Ureter (tissue), 1 donor: Measurements from ENCODE around the gene IFRD1. TPM values are rescaled to one million over a fixed set of nuclear protein-coding genes. Genes with fewer than 3 reads are reported as not detected.

Experiments
- DNase-seq: peaks from one replicate; pipeline ENCODE4 v3.0.0-alpha.2; 2020; ENCODE audit warnings: low spot score
- total RNA-seq: library from RNA; stranded (reverse); gene quantifications from one replicate; pipeline ENCODE4 v1.2.4, GENCODE V29; 2023
- donor health status: DM: yes; HTN: yes; CAD: no.

The IFRD1 gene, protein sequence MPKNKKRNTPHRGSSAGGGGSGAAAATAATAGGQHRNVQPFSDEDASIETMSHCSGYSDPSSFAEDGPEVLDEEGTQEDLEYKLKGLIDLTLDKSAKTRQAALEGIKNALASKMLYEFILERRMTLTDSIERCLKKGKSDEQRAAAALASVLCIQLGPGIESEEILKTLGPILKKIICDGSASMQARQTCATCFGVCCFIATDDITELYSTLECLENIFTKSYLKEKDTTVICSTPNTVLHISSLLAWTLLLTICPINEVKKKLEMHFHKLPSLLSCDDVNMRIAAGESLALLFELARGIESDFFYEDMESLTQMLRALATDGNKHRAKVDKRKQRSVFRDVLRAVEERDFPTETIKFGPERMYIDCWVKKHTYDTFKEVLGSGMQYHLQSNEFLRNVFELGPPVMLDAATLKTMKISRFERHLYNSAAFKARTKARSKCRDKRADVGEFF
- total RNA-seq: 41.4 TPM

DNA sequence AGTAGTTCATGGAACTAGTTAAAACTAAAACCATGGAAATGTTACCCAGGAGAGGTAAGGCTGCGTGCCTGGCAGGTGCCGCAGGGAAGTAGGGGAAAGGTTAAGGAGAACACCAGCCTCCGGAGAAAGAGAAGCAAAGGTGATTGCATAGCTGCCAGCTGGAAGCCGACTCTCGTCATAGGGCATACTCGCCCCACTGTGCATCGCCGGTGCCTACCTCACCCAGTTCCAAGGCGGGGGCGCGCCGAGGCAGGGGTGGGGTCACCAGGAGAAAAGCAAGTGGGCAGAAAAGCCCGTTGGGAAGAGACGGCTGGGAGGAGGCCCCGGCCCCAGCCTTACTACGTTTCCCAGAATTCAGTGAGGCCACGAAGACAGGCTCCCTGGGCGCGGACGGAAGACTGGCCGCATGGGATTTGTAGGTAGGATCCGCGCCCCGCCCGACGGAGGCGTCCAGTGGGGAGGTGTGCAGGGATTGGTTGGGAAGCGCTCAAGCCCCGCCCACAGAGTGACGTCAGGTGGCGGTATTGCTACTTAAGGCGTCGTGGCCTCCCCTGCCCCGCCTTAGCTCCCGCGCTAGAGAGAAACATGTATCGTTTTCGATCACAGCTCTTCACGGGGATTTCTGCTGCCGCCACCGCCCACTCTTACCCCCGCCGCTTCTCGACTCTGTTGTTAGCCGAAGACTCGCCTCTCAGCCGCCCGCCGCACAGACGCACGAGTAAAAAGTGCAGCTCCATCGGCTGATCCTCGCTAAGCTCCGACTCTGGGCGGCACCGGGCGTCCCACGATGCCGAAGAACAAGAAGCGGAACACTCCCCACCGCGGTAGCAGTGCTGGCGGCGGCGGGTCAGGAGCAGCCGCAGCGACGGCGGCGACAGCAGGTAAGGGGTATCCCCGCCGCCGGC, at the start of gene IFRD1:
TSS of gene IFRD1 (plus strand) at position 559 of the 905 bp plus-strand sequence. CDS start at position 788, 229 bp downstream.
- DNase-seq: peak; percentile 100

DNA sequence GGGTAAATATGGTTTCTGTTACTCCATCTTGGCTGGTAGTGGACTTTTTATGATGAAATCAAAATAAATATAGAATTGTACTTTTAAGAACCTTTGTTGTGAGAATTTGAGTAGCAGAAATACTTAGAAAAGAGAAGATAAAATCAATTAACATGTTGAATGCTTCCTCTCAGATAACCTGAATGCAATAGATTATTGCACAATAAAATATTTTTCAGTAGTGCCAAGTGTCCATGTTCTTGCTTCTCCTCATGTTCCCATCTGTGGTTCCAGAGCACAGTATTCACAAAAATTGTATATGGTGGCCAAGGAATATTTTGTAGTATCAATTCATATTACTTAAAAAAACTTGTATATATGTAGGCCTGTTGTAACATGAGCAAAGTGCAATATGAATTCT, 45.9 kb upstream of the IFRD1 start:
- no peak for DNase-seq

DNA sequence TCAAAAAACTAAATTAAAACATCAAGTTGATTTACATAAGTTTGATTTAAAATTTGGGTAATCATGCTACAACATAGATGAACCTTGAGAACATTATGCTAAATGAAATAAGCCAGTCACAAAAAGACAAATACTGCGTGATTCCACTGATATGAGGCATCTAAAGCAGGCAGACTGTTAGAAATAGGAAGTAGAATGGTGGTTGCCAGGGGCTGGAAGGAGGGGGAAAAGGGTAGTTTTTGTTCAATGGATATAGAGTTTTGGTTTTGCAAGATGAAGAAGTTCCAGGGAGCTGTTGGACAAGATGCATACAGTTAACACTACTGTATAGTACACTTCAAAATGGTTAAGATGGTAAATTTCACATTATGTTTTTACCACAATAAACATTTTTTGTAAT, 45.0 kb upstream of the IFRD1 start:
- no peak for DNase-seq

DNA sequence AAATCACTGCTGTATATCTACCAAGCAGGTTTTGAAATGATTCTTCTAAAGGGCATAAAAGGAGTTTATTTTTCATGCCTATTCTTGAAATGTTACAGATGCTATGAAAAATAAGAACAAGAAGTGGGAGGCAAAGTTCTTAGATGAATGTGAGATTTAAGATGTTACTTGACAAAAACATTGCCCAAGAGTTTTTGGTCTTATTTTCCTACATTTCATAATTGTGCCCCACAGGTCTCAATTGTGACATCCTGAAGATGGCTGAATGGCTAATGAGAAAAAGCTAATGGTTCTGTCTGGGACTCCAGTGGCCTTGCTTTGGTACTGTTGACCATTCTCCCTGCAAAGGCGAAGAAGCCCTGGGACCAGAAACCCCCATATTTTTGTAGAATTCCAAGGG, 43.0 kb upstream of the IFRD1 start:
- DNase-seq: no peak

DNA sequence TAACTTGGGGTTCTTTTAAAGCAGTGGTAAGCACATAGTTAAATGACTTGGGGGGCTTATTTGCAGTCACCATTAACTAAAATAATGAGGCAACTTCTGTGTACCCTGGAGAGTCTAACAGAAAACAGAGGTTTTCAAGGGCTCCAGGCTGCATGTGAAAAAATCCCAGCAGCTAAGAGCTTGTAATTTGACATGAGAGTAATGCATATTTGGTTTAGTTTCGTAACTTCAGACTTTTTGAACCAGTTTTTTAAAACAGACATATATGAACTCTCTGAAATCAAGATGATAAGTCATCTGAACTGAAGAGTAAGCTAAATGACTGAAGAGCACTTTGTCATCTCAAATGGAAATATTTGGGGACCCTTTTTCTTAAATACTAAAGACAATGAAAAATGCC, 40.2 kb upstream of the IFRD1 start:
- no peak for DNase-seq

DNA sequence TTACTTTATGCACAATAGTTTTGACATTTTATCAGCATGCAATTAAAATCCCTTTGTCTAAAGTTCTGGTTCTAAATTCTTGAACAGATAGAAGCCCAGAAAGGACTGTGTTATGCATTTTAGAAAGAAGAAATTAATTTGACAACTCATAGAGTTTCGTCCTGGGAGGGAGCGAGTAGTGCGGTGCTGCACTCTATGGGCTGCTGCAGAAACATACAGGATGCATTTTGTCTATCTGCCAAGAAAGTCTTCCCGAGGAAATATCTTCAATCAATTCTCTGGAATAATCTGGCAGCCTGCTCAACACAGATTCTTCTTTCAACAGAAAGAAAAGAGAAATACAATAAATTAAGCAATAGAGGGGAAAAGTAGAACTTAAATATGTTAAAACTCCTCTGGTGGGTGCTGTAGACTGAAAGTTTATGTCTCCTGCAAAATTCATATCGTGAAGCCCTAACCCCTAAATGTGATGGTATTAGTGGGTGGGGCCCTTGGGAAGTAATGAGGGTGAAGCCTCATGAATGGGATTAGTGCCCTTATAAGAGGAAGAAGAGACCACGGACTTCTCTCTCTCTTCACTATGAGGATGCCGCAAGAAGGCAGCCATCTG, 39.0 kb upstream of the IFRD1 start:
- DNase-seq: no peak

DNA sequence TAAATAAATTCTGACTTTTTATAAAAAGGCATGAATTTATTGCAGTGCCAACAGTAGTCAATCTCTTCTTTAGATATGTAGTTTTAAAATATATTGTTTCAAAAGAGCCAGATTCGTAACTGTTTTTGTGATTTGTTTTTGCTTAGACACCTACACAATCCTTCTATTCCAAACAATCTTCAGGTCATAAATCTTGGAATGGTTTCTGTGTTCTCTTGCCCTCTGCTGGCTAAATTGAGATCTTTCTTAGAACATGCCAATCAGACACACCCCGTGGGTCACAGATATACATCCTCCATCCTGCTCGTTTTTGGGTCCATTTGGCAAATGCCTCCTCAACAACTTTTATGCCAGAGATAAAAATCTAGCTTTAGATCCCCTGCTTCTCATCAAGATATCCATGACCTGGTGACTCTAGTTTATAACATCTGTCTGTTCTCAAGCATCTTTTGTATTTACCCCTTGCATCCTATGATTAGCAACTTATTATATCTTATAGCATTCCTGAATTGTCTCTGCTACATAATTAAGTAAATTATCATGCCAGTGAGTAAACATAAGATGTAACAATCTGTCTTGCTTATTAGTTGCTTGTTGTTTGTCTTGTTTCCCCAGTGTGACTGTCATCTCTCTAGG, 35.3 kb upstream of the IFRD1 start:
- no peak for DNase-seq

DNA sequence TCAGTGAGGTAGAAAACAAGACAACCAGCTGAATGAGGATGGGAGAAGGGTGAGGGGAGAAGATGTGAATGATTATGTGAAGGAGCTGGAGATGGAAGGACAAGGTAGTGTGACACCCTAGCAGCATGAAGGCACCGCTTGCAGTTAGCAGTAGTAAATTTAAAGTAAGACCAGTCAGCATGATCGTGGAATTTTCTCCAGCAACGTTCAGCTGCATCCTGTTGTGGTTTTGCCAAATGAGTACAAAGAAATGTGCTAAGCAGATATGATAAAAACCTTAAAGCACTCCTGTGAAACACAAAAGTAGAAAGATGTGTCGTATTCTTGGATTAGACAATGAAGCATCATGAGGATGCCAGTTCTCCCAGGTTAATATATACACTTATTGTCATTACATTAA, 34.1 kb upstream of the IFRD1 start:
- no peak for DNase-seq

DNA sequence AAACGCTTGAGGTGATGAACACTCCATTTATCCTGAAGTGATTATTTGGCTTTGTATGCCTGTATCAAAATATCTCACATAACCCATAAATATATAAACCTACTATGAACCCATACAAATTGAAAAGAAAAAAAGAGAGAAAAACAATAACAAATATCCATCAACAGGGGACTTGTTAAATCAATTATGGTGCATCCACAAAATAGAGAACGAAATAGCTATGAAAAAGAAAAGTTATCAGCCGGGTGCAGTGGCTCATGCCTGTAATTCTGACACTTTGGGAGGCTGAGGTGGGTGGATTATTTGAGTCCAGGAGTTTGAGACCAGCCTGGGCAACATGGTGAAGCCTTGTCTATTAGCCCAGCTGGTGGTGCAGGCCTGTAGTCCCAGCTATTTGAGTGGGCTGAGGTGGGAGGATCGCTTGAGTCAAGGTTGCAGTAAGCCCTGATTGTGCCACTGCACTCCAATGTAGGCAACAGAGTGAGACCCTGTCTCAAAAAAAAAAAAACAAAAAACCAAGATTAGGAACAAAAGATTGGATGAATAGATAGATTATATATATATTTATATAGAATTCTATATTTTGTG, 30.6 kb upstream of the IFRD1 start:
- no peak for DNase-seq

DNA sequence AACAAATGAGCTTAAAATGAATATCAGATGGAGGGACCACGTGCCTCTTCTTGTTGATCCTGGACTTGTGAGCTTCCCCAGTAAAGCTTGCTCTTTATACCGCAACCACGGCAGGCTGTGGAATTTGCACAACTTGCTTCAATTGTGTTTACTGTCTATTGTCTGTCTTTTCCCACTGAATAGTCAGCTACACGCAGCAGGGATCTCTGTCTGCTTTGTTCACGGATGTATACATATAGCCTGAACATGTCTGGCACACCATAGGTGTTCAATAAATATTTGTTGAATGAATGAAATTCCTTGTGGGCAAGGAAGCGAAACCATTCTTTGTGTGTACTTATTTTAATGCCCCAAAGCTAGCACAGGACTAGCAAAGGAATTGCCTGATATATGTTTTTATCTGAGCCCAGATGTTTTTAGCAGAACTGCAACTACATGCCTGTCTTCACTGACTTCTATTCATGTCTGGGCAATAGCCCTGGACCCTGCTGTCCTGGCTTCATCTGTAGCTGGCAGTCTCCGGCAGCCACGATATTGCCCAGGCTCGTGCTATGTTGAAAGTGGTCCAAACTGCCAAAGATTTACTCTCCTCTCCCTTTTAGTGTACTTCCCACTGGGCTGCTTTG, 29.9 kb upstream of the IFRD1 start:
- DNase-seq: no peak

DNA sequence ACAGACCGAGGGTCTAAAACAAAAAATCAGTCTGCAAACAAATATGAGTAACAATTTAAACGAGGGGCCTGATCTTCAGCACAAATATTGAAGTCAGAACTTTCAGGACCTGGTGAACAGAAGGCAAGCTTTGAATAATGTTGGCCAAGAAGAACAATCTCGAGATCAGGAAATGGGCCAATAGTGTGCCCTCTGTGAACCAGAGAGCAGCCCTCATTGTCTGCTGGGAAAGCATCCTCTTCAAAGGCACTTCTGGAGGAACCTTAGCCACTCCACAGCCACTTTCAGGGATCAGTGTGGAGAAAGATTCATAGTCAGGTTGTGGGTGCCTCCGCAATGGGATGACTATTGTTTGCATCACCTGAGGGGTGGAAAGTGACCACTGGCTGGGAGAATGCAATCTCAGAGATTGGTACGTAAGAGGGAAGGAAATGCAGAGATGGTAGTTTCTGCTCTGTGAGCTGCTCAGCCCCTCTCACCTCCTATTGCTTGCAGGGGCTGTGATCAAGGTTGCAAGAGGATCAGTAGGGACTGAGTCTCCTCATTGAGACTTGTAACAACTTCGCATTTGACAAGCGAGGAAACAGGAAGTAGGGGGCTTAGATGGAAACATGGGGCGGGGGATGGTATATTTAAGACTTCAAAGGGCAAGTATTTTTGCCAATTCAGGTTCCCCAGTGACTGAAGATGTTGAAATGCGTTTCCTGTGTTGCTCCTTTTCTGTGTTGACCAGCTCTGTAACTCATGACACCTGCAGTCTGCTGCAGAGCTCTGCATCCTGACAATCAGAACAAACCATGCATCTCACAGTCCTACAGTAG, 28.4 kb upstream of the IFRD1 start:
- DNase-seq: no peak

DNA sequence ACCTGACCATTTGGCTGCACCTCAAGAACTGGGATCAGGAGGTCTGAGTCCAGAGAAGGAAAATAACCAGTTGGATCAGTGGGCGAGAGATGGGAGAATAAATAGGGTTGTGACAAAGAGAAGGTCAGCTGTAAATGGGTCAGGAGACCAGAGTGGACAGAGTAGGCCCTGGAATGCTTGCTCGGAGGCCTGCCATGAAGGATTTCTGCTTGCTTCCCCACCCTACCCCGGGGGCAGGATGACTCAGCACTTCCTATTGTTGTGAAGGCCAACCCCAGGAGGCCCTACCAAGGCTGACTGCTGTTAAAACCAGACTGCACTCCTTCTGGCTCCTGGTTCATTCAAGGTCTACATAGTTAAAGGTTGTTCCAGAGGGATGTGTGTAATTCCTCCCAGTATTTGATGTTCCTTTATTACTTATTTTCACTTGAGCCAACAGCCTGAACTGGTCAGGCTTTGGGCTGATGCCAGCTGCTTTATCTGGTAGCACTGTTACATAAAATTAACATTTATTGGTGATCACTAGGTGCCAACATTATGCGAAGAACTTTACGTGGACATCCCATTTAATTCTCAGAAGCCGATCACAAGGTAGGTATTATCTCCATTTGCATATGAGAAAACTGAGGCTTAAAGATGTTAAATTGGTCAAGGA, 27.3 kb upstream of the IFRD1 start:
- peak; percentile 76 for DNase-seq

DNA sequence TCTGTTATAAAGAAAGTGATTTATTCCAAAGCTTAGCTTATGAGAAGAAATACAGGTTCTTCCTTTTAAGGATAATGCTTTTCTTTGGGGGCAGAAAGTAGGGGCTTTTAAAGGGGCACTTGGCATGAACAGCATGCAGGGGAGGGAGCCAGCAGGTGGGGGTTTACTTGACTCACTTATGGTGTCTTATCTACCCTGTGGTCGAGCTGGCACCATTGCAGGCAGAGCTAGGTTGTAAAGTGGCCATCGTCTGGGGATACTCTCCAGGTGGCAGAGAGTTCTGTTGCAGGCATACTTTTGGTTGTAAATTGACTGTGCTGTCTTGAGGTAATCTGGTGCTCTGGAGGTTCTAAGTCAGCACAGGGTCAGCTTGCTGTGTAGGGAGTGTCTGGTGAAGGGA, 26.3 kb upstream of the IFRD1 start:
- no peak for DNase-seq

DNA sequence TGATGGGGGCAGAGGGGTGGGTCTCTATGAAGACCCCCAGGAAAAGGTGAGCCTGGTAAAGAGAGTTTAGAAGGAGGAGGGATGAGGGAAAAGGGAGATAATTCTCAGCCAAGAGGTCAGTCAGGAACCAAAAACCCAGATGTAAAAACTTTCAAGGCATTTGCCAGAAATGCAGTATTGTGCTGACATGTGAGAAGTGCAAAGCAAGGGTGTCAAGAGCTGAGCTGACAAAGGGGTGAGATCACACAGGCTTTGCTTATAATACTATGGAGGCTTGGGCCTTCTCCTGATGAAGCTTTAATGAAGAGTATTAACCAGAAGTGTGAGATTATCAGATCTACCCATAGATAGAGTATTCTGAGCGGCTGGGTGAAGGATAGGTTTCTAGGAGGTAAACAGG, 22.3 kb upstream of the IFRD1 start:
- no peak for DNase-seq

DNA sequence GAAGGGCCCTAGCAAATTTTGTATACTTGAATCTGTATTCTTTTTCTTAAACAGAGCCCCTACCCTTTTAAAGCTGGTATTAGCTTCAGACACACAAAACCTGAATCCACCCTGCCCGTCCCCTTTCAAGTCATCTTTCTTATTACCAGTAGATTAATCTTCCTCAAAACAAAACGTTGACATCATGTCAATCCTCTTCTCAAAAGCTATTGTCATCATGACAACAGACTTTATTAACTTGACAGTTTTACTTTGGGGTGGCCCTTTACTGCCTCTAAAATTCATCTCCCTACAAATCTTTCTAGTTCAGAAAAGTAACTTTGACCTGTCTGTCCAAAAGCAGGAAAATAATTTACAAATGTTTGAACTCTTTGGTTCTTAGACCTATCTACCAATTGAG, 21.5 kb upstream of the IFRD1 start:
- DNase-seq: no peak

DNA sequence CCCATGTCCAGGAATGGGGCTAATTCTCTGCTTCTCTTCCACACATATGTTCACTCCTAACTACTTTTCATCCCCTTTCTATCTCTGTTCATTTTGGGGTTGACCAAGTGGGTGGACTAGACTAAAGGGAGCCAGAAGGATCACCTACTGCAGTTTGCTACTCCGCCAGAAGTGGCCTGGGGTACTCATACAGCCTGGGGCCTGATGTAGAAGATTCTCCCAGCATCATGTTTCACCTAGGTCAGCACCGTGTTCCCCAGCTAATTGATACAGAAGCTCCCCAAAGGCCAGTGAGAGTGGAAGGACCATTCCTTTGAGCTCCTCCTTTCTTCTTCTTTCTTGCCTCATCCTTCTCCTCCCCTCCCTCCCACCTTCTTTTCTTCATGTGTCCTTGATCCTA, 19.6 kb upstream of the IFRD1 start:
- DNase-seq: no peak

DNA sequence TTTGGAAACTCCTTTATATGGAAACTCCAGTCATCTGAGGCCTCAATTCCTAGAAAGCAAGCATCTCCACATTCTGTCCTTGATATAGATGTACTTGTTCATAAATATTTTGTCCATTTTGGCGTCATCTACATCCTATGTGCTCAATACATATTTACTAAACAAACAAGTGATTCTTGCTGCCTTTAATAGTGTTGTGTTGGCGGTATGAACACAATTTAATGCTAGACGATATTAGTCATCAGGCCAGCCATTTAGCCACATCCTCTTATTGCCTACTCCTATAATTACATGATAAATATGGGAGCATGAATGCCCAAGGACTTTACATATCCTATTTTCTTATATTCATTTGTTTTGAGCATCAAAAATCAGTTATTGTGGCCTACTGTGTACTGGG, 18.5 kb upstream of the IFRD1 start:
- DNase-seq: no peak

DNA sequence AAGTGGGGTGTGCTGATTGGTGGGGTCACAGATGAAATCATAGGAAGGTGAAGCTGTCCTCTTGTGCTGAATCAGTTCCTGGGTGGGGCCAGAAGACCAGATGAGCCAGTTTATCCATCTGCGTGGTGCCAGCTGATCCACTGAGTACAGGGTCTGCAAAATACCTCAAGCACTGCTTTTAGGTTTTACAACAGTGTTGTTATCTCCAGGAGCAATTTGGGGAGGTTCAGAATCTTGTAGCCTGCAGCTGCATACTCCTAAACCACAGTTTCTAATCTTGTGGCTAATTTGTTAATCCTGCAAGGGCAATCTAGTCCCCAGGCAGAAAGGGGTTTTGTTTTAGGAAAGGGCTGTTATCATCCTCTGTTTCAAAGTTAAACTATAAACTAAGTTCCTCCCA, 17.0 kb upstream of the IFRD1 start:
- no peak for DNase-seq

DNA sequence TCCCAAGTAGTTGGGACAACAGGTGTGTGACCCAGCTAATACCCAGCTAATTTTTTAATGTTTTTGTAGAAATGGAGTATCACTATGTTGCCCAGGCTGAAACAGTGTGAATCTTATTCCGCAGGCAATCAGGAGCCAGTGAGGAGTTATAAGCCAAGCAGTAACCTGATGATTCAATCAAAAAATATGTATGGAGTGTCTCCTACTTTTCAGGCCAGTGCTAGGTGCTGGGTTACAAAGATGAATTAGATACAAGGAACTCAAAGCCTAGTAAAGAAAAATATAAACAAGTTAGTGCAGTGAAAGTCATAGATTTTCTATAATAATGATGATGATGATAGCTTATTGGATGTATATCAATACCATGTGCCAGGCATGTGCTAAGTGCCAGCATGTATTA, 13.2 kb upstream of the IFRD1 start:
- no peak for DNase-seq

DNA sequence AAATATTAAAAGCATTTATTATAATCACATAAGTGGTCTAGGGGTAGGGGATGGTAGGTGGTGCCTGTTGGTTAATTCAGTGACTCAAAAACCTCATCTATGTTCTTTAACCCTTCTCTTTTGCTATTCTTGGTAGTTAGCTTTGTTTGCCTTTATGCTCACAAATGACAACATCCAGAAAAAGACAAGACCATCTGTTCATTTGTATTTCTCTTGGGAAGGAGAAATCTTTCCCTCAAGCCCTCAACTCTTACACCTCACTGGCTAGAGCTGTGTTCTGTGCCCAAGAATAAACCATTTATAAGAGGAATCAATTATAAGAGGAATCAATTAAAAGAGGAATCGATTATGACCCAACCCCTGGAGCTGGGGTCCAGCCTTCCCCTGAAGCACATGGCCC, 10.8 kb upstream of the IFRD1 start:
- DNase-seq: no peak
